Right renal pelvis (tissue), 4 donors: ENCODE data around the gene MGAT4B. TPM values are rescaled to one million over a fixed set of nuclear protein-coding genes. Genes with fewer than 3 reads are reported as not detected.

ENCODE experiments used
- DNase-seq, 4 donors: peaks; one replicate each; pipeline ENCODE4 v3.0.0-alpha.2; 2013; ENCODE audit warnings: low read depth in 4 of 4, low spot score in 3 of 4, missing footprints in 1 of 4
- polyA plus RNA-seq, 4 donors: library from polyadenylated mRNA; unstranded; fragments of 120-200 nt; gene quantifications; one replicate each; pipeline ENCODE4 v1.2.1, GENCODE V29; 2013; ENCODE audit not compliant: insufficient read length in 4 of 4

MGAT4B gene
- polyA plus RNA-seq, 4 donors, result 164 to 206 (median 173) TPM

- DNase-seq, result no peak
These were observed 21.0 kb upstream of the MGAT4B start for GRCh38 chr5:179827680-179828079.

DNA sequence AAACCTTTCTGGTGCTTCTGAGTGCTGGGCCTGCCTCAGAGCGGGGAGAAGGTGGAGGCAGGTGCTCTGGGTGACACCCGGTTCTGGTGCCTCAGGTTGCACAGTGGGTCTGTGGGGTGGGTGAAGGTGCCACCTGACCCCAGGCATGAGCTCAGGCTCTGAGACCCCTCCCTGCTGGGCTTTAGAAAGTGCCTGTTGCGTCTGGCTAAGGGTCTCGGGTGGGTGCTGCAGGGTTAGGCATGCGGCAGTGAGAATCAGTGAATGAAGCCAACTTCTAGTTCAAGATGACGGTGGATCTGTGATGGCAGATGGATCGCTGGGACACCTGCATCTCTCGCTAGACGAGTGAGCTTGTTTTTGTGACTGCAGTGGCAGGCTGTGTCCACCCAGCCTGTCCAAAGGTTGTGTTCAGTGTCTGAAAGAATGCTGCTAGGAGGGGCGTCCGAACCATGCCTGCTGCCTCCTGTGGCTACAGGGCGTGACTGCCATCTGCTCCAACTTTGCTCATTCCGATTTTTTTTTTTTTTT is 19.1 kb upstream of the MGAT4B start:
- DNase-seq, result no peak

- no peak for DNase-seq
These were observed 18.1 kb upstream of the MGAT4B start for GRCh38 chr5:179824745-179825112.

DNA sequence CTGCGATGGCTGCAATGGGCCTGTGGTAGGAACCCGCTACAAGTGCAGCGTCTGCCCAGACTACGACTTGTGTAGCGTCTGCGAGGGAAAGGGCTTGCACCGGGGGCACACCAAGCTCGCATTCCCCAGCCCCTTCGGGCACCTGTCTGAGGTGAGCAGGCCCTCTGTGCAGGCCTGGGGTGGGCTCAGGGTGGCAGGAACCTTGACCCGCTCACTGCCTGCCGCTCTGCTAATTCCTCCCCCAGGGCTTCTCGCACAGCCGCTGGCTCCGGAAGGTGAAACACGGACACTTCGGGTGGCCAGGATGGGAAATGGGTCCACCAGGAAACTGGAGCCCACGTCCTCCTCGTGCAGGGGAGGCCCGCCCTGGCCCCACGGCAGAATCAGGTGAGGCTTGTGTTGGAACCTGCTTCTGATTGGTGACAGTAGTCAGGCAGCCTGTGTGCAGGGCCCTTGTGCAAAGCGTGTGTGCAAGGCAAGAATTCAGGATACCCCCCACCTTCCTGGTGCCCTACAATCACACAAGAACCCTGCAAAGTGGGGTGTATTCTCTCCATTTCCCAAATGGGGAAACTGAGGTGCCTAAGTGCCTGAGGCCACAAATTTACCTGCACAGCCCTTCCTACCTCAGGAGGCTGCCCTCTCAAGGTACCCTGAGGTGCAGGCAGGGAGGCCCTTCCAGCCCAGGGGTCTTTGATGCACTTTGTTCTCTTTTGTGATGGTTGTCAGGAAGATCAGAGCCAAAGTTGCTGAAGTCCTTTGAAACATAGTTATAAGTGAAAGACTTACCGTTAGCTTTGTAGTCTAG is 17.5 kb upstream of the MGAT4B start:
- no peak for DNase-seq

- no peak for DNase-seq
These were observed 15.9 kb upstream of the MGAT4B start for GRCh38 chr5:179822444-179822990.

GRCh38 chr5:179822059-179822432 is 15.4 kb upstream of the MGAT4B start:
- DNase-seq, result no peak

GRCh38 chr5:179821298-179822058 is 14.8 kb upstream of the MGAT4B start:
- DNase-seq, result peak in 3 of 4 donors; percentile 80 to 84 (median 84)

DNA sequence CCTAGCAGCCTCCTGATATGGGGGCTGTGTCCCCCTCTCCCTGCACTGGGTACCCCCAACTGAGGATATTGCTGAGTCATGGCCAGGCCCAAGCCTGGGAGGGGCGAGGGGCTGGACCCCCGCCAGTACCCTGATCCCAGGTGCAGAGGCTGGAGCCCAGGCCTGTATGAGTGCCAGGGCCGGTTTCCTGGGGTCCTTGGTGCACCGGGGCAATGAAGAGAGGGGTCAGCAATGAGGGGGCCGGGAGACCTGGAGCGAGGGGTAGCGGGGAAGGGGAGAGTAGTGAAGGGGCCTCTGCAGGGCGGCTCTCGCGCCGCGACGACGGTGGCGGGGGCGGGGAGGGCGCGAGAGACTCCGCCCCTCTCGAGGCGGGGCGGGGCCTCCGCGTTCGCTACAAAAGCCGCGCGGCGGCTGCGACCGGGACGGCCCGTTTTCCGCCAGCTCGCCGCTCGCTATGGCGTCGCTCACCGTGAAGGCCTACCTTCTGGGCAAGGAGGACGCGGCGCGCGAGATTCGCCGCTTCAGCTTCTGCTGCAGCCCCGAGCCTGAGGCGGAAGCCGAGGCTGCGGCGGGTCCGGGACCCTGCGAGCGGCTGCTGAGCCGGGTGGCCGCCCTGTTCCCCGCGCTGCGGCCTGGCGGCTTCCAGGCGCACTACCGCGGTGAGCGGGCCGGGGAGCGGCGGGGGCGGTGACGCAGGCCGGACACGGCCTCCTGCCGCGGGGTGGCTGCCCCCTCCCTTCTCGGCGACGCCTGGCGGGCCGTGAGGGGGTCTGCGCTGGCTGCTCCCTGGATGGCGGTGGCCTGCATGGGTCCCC is 14.0 kb upstream of the MGAT4B start, which contains the start of gene SQSTM1:
SQSTM1 (plus strand) TSS at position 423 of the 815 bp plus-strand sequence; CDS start at position 455, 32 bp downstream.
- DNase-seq, result peak in 3 of 4 donors; percentile 78 to 86 (median 79)

DNA sequence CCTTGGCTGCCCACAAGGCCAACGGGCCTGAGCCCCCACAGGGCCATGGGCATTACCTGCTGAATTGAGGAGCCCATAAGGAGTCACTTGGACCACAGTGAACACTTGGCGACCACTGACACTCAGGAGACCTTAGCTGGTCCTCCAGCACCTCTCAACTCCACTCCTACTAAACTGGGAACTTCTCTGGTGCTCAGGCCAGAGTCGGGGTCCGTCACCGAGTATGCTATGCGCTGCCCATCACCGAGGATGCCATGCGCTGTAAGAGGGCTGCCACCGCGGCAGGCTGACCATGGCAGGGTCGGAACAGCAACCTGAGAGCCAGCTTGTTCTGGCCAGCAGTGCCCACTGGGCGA is 13.4 kb upstream of the MGAT4B start:
- DNase-seq, result no peak

GRCh38 chr5:179819296-179820126 is 12.8 kb upstream of the MGAT4B start:
- no peak for DNase-seq

DNA sequence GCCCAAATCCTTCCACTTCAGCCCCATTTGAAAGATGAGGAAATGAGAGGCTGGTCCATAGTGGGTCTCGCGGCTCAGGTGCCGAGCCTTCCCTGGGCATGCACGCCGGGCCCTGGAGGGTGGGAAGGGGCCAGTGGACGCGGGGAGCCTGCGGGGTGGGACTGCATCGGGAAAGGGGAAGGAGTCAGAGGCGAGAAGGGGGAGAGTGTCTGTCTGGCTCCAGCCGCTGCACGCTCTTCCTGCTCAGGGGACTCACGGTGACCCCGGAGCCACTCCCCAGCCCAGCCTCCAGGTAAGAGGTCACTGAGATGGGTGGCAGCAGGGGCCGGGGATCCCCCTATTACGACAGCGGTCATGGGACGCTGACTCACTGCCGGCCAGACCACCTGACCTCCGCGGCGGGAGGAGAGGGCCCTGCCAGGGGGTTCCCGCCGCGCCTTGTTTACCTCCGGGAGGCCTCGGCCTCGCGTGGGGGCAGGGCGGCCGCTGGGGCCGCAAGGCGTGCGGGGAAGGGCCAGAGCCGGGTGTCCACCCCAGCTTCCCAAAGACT is 12.2 kb upstream of the MGAT4B start:
- DNase-seq, result peak in 2 of 4 donors; percentile 72 to 81

GRCh38 chr5:179817890-179818745 is 11.5 kb upstream of the MGAT4B start:
- DNase-seq, result no peak

GRCh38 chr5:179817470-179817840 is 10.8 kb upstream of the MGAT4B start:
- no peak for DNase-seq

DNA sequence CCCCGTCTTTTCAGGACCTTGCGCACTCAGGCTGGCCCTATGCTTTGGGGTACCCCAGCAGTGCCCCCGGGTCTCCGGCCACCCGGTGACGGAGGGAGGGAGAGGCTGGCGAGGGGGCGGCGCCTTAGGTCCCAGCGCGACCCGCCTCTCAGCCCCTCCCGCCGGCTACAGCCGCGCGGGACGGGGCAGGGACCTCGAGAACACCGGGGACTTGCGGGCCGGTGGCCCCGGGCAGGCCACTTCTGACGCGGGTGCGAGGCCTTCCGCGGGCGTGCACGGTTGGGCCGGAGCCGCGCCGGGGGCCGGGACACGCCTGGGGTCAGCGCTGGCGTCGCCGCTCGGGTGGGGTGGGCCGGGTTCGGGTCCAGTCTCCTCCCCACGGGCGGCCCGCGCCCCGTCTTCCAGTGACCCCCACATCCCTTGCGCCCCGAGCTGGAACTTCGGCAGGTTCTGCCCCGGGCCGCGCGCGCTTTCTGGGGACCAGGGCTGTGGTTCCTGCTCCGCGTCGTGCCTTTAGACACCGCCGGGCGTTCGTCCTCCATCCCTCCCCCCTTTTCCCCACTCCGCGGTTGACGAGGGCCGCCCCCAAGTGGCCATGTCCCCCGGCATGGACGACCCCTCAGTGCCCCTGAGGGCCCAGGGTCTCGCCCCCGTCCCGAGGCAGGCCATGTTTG is 10.3 kb upstream of the MGAT4B start:
- DNase-seq, result no peak

- no peak for DNase-seq
These were observed 9.7 kb upstream of the MGAT4B start for GRCh38 chr5:179816401-179816795.

DNA sequence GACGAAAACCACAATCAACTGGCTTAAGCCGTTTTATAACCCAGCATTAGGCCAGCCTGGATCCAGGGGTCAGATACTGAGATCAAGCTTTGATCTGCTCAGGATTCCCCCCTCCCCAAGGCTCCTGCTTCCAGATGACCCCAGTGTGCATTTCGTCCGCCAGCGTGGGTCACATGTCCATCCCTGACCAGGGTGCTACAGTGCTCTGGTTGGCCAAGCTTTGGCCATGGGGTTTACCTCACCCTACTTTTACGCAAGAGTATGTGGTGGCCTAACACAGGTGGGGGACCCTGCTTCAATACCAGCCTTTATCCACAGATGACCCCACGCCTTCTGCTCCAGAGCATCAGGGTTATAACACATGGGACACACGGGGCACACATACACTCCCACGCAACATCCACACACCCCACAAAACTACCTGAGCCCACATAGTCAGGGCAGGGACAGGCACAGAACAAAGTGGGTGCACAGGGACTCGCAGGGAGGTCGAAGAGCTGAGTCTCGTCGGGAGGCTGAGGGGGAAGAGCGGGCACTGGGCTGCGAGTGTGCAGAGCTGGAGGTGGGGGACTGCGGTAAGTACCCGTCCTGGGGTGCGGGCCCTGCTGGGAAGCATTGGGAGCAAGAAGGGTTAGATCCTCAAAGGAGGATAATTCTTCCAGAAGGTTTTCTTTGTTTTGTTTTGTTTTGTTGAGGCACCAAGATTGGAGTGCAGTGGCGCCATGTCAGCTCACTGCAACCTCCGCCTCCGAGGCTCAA is 9.0 kb upstream of the MGAT4B start:
- DNase-seq, result no peak

DNA sequence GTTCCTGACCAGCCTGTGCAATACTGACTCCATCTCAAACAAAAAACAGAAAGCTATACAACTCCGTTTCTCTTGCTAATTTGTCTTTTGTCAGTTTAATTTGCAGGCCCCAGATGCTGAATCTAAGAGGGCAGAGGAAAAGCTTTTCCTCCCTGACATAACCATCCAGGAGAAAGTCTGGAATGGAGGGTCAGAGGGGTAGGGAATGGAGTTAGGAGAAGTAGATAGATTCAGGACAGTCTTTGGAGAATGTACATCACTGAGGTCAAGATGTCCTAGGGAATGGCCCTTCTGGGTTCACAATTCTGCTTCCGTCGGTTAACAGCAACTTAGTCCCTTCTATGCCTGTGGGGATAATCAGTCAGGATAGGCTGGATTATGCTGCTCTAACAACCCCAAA is 7.4 kb upstream of the MGAT4B start:
- no peak for DNase-seq
